ENCODE data around the gene BMP2K. TPM values are rescaled to one million over a fixed set of nuclear protein-coding genes. Genes with fewer than 3 reads are reported as not detected.
A peak's percentile ranks its signal among the peaks of the same experiment; 100 is the strongest.

The BMP2K gene
- total RNA-seq, 5 donors from 2014 or later (not counting 1 experiment from before 2014, with no cell fraction given): 6.7 to 13.4 (median 12.1) TPM

- H3K9me3 ChIP-seq: no peaks in the 10 kb centered on the region
- H3K27ac Mint-ChIP-seq: no peak overlapping the region
- no peak overlapping the region for H3K4me3 ChIP-seq (ENCODE audit: control insufficient read depth in 1 of 2, extremely low read depth in 1 of 2, low read length in 1 of 2)
- H3K27me3 Mint-ChIP-seq: no peaks in the 10 kb centered on the region
- no peak for DNase-seq
- H3K36me3 ChIP-seq (ENCODE audit: control insufficient read depth in 2 of 2, extremely low read depth in 1 of 2, insufficient read depth in 1 of 2, low read length in 1 of 2): no peaks in the 10 kb centered on the region
- ChIA-PET POLR2A (no interaction called here), CTCF (no interaction called here)
- no peak overlapping the region for H3K4me3 Mint-ChIP-seq
- no peaks in the 10 kb centered on the region for H3K27me3 ChIP-seq (replicated peaks in 1 of 2; ENCODE audit: control insufficient read depth in 2 of 2, extremely low read depth in 1 of 2, insufficient read depth in 2 of 2, low read length in 1 of 2)
- peaks cover 0 to 7% (median 7%) of the 10 kb centered on the region in 3 donors for H3K4me1 Mint-ChIP-seq
- no peak overlapping the region for H3K27ac ChIP-seq (ENCODE audit: low read length)
- H3K9me3 Mint-ChIP-seq: no peaks in the 10 kb centered on the region
- no peak for ATAC-seq (replicated peaks in 1 of 4)
- no peaks in the 10 kb centered on the region for H3K36me3 Mint-ChIP-seq
- H3K4me1 ChIP-seq (ENCODE audit: control insufficient read depth in 1 of 2, extremely low read depth in 1 of 2, insufficient read depth in 2 of 2, low read length in 2 of 2): peaks cover 0 to 2% of the 10 kb centered on the region in 2 experiments
Observed at GRCh38 chr4:78767350-78767749, 8.8 kb upstream of the BMP2K start.

- Histone ChIP-seq H3K4me1 (ENCODE audit: control insufficient read depth in 1 of 2, extremely low read depth in 1 of 2, insufficient read depth in 2 of 2, low read length in 2 of 2) (peaks cover 0 to 2% of the 10 kb centered on the region in 2 experiments), H3K36me3 (ENCODE audit: control insufficient read depth in 2 of 2, extremely low read depth in 1 of 2, insufficient read depth in 1 of 2, low read length in 1 of 2) (no peaks in the 10 kb centered on the region), H3K9me3 (no peaks in the 10 kb centered on the region), H3K27me3 (replicated peaks in 1 of 2; ENCODE audit: control insufficient read depth in 2 of 2, extremely low read depth in 1 of 2, insufficient read depth in 2 of 2, low read length in 1 of 2) (no peaks in the 10 kb centered on the region), H3K4me3 (ENCODE audit: control insufficient read depth in 1 of 2, extremely low read depth in 1 of 2, low read length in 1 of 2) (no peak overlapping the region), H3K27ac (ENCODE audit: low read length) (no peak overlapping the region)
- Mint-ChIP-seq H3K4me3 (no peak overlapping the region), H3K9me3 (no peaks in the 10 kb centered on the region), H3K27ac (no peak overlapping the region), H3K36me3 (no peaks in the 10 kb centered on the region), H3K4me1 (peaks cover 0 to 7% (median 7%) of the 10 kb centered on the region in 3 donors), H3K27me3 (no peaks in the 10 kb centered on the region)
- DNase-seq: no peak
- ATAC-seq (replicated peaks in 1 of 4): peak in 2 of 4 experiments; percentile 34 to 64
- 83% methylated on average over 11 of the region's 12 CpGs for WGBS (ENCODE audit: insufficient coverage)
- CTCF ChIA-PET: no interaction called here
- POLR2A ChIA-PET: no interaction called here
Observed at GRCh38 chr4:78768452-78769180, 7.5 kb upstream of the BMP2K start.

- Mint-ChIP-seq H3K4me3 (no peak overlapping the region), H3K4me1 (peaks cover 0 to 11% (median 10%) of the 10 kb centered on the region in 3 donors), H3K27ac (no peak overlapping the region), H3K36me3 (no peaks in the 10 kb centered on the region), H3K9me3 (no peaks in the 10 kb centered on the region), H3K27me3 (no peaks in the 10 kb centered on the region)
- DNase-seq (no peak), ATAC-seq (replicated peaks in 1 of 4) (no peak)
- ChIA-PET CTCF (no interaction called here), POLR2A (interaction anchor here (0.7 kb wide), 2 partner anchors 124 to 174 kb away, joined by 10 to 13 read pairs; no protein-coding TSS in a partner anchor)
- Histone ChIP-seq H3K27me3 (replicated peaks in 1 of 2; ENCODE audit: control insufficient read depth in 2 of 2, extremely low read depth in 1 of 2, insufficient read depth in 2 of 2, low read length in 1 of 2) (no peaks in the 10 kb centered on the region), H3K36me3 (ENCODE audit: control insufficient read depth in 2 of 2, extremely low read depth in 1 of 2, insufficient read depth in 1 of 2, low read length in 1 of 2) (no peaks in the 10 kb centered on the region), H3K4me3 (ENCODE audit: control insufficient read depth in 1 of 2, extremely low read depth in 1 of 2, low read length in 1 of 2) (no peak overlapping the region), H3K4me1 (ENCODE audit: control insufficient read depth in 1 of 2, extremely low read depth in 1 of 2, insufficient read depth in 2 of 2, low read length in 2 of 2) (peaks cover 3 to 4% of the 10 kb centered on the region in 2 experiments), H3K9me3 (no peaks in the 10 kb centered on the region), H3K27ac (ENCODE audit: low read length) (no peak overlapping the region)
- no CpG with 5 or more reads among the region's 3 CpGs for WGBS (ENCODE audit: insufficient coverage)
Observed at GRCh38 chr4:78770091-78770642, 6.0 kb upstream of the BMP2K start.

GRCh38 chr4:78772526-78773091, 3.5 kb upstream of the BMP2K start:
- CTCF ChIA-PET: no interaction called here
- Histone ChIP-seq H3K27me3 (replicated peaks in 1 of 2; ENCODE audit: control insufficient read depth in 2 of 2, extremely low read depth in 1 of 2, insufficient read depth in 2 of 2, low read length in 1 of 2) (no peaks in the 10 kb centered on the region), H3K4me1 (ENCODE audit: control insufficient read depth in 1 of 2, extremely low read depth in 1 of 2, insufficient read depth in 2 of 2, low read length in 2 of 2) (peaks cover 7 to 14% of the 10 kb centered on the region in 2 experiments), H3K4me3 (ENCODE audit: control insufficient read depth in 1 of 2, extremely low read depth in 1 of 2, low read length in 1 of 2) (no peak overlapping the region), H3K9me3 (no peaks in the 10 kb centered on the region), H3K27ac (ENCODE audit: low read length) (no peak overlapping the region), H3K36me3 (ENCODE audit: control insufficient read depth in 2 of 2, extremely low read depth in 1 of 2, insufficient read depth in 1 of 2, low read length in 1 of 2) (no peaks in the 10 kb centered on the region)
- Mint-ChIP-seq H3K4me3 (no peak overlapping the region), H3K9me3 (no peaks in the 10 kb centered on the region), H3K27me3 (no peaks in the 10 kb centered on the region), H3K4me1 (peaks cover 9 to 21% (median 19%) of the 10 kb centered on the region in 3 donors), H3K27ac (no peak overlapping the region), H3K36me3 (no peaks in the 10 kb centered on the region)
- ATAC-seq (replicated peaks in 1 of 4): no peak
- POLR2A ChIA-PET: no interaction called here
- no peak for DNase-seq
- WGBS (ENCODE audit: insufficient coverage): no CpG with 5 or more reads among the region's 4 CpGs

- Histone ChIP-seq H3K4me1 (ENCODE audit: control insufficient read depth in 1 of 2, extremely low read depth in 1 of 2, insufficient read depth in 2 of 2, low read length in 2 of 2) (peaks cover 14 to 22% of the 10 kb centered on the region in 2 experiments), H3K4me3 (ENCODE audit: control insufficient read depth in 1 of 2, extremely low read depth in 1 of 2, low read length in 1 of 2) (no peak overlapping the region), H3K27ac (ENCODE audit: low read length) (no peak overlapping the region), H3K9me3 (no peaks in the 10 kb centered on the region), H3K27me3 (replicated peaks in 1 of 2; ENCODE audit: control insufficient read depth in 2 of 2, extremely low read depth in 1 of 2, insufficient read depth in 2 of 2, low read length in 1 of 2) (no peaks in the 10 kb centered on the region), H3K36me3 (ENCODE audit: control insufficient read depth in 2 of 2, extremely low read depth in 1 of 2, insufficient read depth in 1 of 2, low read length in 1 of 2) (no peaks in the 10 kb centered on the region)
- POLR2A ChIA-PET: no interaction called here
- Mint-ChIP-seq H3K36me3 (no peaks in the 10 kb centered on the region), H3K27ac (no peak overlapping the region), H3K4me1 (peaks cover 13 to 21% (median 21%) of the 10 kb centered on the region in 3 donors), H3K27me3 (no peaks in the 10 kb centered on the region), H3K9me3 (no peaks in the 10 kb centered on the region), H3K4me3 (peak overlapping the region in 2 of 3 donors; percentile 95)
- 0% methylated on average over 1 of the region's 3 CpGs for WGBS (ENCODE audit: insufficient coverage)
- no peak for ATAC-seq (replicated peaks in 1 of 4)
- CTCF ChIA-PET: no interaction called here
- peak in 1 of 35 experiments; percentile 8 for DNase-seq
Observed at GRCh38 chr4:78774417-78774816, 1.7 kb upstream of the BMP2K start.

- H3K36me3 ChIP-seq (ENCODE audit: control insufficient read depth in 2 of 2, extremely low read depth in 1 of 2, insufficient read depth in 1 of 2, low read length in 1 of 2): no peaks in the 10 kb centered on the region
Observed at GRCh38 chr4:78775303-78776078, 659 bp upstream of the BMP2K start.

More at GRCh38 chr4:78775303-78776078, 659 bp upstream of the BMP2K start:
- no peaks in the 10 kb centered on the region for H3K9me3 Mint-ChIP-seq
- ChIA-PET POLR2A (interaction anchor here in 1 of 2 donors (0.7 kb wide), 1 partner anchor 19 kb away, joined by 4 read pairs; no protein-coding TSS in a partner anchor), CTCF (interaction anchor here in 1 of 2 donors (0.6 kb wide), 1 partner anchor 9 kb away, joined by 4 read pairs; no protein-coding TSS in a partner anchor)
- peaks cover 13 to 18% (median 17%) of the 10 kb centered on the region in 3 donors for H3K4me1 Mint-ChIP-seq
- H3K27me3 ChIP-seq (replicated peaks in 1 of 2; ENCODE audit: control insufficient read depth in 2 of 2, extremely low read depth in 1 of 2, insufficient read depth in 2 of 2, low read length in 1 of 2): no peaks in the 10 kb centered on the region
- DNase-seq (peak; percentile 71 to 90 (median 82)), ATAC-seq (replicated peaks in 1 of 4) (peak; percentile 78 to 81 (median 78))
- H3K9me3 ChIP-seq: no peaks in the 10 kb centered on the region
- no peaks in the 10 kb centered on the region for H3K27me3 Mint-ChIP-seq
- under 1% methylated on average over 31 of the region's 54 CpGs for WGBS (ENCODE audit: insufficient coverage)
- peak overlapping the region; percentile 93 to 95 (median 95) for H3K4me3 Mint-ChIP-seq
- H3K36me3 Mint-ChIP-seq: no peaks in the 10 kb centered on the region
- peak overlapping the region; percentile 79 to 98 for H3K4me3 ChIP-seq (ENCODE audit: control insufficient read depth in 1 of 2, extremely low read depth in 1 of 2, low read length in 1 of 2)
- peaks cover 14 to 31% of the 10 kb centered on the region in 2 experiments for H3K4me1 ChIP-seq (ENCODE audit: control insufficient read depth in 1 of 2, extremely low read depth in 1 of 2, insufficient read depth in 2 of 2, low read length in 2 of 2)
- H3K27ac ChIP-seq (ENCODE audit: low read length): peak overlapping the region; percentile 90
- H3K27ac Mint-ChIP-seq: peak overlapping the region; percentile 87 to 90

Measured in T-cell (primary cell).